Measurements from ENCODE around the gene TULP4.
"Not testable (repeated sequence)": the region's sequence is repeated elsewhere in the genome, so short reads cannot be mapped to it uniquely, and the experiment has no call there.

DNA sequence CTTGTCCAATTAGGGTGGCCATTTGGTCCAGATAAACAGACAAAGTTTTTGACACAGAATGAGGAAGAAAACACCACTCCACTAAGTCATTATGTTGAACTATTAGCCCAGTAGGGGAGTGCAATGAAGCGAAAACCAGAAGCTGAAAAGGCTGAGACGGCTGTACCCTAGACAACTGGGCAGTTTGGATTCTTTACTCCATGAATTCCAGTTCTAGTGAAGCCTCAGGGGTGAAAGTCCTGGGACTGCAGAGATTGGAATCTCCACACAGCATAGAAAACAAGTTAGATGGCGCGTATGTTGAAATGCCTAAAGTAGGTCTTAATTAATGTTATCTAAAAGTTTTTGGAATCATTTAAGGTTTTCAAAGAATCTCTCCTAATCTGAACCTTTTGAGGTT, 10.7 kb upstream of the TULP4 start:
- TF ChIP-seq, protein P1, sequence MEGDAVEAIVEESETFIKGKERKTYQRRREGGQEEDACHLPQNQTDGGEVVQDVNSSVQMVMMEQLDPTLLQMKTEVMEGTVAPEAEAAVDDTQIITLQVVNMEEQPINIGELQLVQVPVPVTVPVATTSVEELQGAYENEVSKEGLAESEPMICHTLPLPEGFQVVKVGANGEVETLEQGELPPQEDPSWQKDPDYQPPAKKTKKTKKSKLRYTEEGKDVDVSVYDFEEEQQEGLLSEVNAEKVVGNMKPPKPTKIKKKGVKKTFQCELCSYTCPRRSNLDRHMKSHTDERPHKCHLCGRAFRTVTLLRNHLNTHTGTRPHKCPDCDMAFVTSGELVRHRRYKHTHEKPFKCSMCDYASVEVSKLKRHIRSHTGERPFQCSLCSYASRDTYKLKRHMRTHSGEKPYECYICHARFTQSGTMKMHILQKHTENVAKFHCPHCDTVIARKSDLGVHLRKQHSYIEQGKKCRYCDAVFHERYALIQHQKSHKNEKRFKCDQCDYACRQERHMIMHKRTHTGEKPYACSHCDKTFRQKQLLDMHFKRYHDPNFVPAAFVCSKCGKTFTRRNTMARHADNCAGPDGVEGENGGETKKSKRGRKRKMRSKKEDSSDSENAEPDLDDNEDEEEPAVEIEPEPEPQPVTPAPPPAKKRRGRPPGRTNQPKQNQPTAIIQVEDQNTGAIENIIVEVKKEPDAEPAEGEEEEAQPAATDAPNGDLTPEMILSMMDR (IDR thresholded peaks at IDR 0.05): not testable (repeated sequence)
- not testable (repeated sequence) for TF ChIP-seq JUN (CRISPR knock-in tag; IDR thresholded peaks at IDR 0.05); RELA (CRISPR knock-in tag; IDR thresholded peaks at IDR 0.05; ENCODE audit: borderline replicate concordance); KAT7 (CRISPR knock-in tag; IDR thresholded peaks at IDR 0.05; ENCODE audit: borderline replicate concordance)
- TF ChIP-seq, protein P2, sequence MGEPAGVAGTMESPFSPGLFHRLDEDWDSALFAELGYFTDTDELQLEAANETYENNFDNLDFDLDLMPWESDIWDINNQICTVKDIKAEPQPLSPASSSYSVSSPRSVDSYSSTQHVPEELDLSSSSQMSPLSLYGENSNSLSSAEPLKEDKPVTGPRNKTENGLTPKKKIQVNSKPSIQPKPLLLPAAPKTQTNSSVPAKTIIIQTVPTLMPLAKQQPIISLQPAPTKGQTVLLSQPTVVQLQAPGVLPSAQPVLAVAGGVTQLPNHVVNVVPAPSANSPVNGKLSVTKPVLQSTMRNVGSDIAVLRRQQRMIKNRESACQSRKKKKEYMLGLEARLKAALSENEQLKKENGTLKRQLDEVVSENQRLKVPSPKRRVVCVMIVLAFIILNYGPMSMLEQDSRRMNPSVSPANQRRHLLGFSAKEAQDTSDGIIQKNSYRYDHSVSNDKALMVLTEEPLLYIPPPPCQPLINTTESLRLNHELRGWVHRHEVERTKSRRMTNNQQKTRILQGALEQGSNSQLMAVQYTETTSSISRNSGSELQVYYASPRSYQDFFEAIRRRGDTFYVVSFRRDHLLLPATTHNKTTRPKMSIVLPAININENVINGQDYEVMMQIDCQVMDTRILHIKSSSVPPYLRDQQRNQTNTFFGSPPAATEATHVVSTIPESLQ (CRISPR knock-in tag; IDR thresholded peaks at IDR 0.05): not testable (repeated sequence)
- TF ChIP-seq, protein P3, sequence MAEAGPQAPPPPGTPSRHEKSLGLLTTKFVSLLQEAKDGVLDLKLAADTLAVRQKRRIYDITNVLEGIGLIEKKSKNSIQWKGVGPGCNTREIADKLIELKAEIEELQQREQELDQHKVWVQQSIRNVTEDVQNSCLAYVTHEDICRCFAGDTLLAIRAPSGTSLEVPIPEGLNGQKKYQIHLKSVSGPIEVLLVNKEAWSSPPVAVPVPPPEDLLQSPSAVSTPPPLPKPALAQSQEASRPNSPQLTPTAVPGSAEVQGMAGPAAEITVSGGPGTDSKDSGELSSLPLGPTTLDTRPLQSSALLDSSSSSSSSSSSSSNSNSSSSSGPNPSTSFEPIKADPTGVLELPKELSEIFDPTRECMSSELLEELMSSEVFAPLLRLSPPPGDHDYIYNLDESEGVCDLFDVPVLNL (CRISPR knock-in tag; IDR thresholded peaks at IDR 0.05; ENCODE audit: borderline replicate concordance, low read depth): not testable (repeated sequence)
